GM18907 (cell line): ENCODE results near the gene AFP.
"Not testable (repeated sequence)": the region's sequence is repeated elsewhere in the genome, so short reads cannot be mapped to it uniquely, and the experiment has no call there.

Experiments used
- ATAC-seq: cut with Tn5 transposase; IDR thresholded peaks from one replicate; pipeline ENCODE4 v1.9.1; 2021; ENCODE audit warnings: mild to moderate bottlenecking, moderate library complexity; ENCODE audit not compliant: unreplicated experiment

Gene AFP

GRCh38 chr4:73435984-73436383 lies at the start of gene AFP:
Gene AFP, plus strand, starts transcription at chr4:73436221. Its CDS starts 42 bp downstream, at chr4:73436263.
- ATAC-seq: no peak

DNA sequence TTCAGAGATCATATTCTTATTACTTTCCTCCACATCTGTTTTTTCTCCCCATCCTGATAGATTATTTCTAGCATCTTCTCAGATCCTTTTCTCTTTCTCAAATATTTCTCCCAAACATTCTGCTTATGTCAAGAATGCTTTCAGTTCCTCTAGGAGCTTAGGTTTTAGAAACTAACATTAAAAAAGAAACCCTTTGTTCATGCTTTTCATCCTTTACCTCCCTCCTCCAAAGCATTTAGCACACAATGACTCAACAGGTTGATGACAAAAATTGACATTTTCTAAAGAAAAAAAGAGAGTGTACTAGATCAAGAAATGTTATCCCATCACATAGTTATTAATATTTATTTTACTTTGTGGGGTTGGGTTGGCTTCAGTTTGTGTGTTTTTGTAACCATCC lies 48.5 kb upstream of the AFP start:
- no peak for ATAC-seq

GRCh38 chr4:73388887-73389286 lies 47.1 kb upstream of the AFP start:
- no peak for ATAC-seq

GRCh38 chr4:73389663-73390062 lies 46.4 kb upstream of the AFP start:
- not testable (repeated sequence) for ATAC-seq

- no peak for ATAC-seq
These were observed 44.2 kb upstream of the AFP start for GRCh38 chr4:73391774-73392173.

DNA sequence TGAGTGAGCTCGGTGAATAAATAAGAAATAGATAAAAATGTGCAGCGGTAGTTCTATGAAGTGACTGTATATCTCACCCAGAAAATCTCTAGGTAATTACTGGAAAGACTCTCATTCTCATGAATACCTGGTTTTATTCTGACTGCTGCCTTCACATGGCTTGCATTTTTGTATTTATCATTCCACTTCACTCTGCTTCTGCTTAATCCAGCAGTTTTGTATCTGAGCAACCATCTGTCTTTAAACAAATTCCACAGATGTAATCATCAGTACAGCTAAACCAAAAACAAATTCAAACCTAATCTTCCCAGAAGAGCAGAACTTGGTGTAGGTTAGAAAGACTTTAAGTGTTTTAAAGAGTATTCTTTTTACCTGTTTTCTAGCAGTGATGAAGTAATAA lies 43.1 kb upstream of the AFP start:
- no peak for ATAC-seq

GRCh38 chr4:73396304-73396703 lies 39.7 kb upstream of the AFP start:
- no peak for ATAC-seq

- no peak for ATAC-seq
These were observed 38.7 kb upstream of the AFP start for GRCh38 chr4:73396993-73397972.

DNA sequence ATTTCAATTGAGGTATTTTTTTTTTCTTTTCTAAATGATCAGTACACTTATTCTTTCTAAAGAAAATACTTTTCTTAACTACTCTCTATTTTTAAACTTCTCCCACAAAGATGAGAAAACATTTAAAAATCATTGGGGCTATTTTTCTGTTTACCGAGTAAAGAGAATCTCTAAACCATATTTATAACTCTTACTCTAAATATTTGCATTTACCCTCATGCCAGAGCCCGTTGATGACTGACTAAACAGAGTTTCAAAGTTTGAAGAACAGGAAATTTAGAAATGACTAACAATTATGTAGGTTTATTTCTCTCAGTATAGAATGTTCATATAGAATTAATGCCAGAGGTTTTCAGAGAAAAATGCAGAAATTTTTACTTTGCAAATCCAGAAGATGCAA lies 34.6 kb upstream of the AFP start:
- no peak for ATAC-seq

DNA sequence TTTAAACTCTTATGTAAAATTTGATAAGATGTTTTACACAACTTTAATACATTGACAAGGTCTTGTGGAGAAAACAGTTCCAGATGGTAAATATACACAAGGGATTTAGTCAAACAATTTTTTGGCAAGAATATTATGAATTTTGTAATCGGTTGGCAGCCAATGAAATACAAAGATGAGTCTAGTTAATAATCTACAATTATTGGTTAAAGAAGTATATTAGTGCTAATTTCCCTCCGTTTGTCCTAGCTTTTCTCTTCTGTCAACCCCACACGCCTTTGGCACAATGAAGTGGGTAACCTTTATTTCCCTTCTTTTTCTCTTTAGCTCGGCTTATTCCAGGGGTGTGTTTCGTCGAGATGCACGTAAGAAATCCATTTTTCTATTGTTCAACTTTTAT lies 32.0 kb upstream of the AFP start, which contains the start of gene ALB:
ALB (plus strand) TSS at position 246 of the 400 bp plus-strand sequence; CDS start at position 287, 41 bp downstream.
- ATAC-seq: no peak

DNA sequence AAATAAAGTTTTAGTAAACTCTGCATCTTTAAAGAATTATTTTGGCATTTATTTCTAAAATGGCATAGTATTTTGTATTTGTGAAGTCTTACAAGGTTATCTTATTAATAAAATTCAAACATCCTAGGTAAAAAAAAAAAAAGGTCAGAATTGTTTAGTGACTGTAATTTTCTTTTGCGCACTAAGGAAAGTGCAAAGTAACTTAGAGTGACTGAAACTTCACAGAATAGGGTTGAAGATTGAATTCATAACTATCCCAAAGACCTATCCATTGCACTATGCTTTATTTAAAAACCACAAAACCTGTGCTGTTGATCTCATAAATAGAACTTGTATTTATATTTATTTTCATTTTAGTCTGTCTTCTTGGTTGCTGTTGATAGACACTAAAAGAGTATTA lies 31.6 kb upstream of the AFP start:
- ATAC-seq: no peak

GRCh38 chr4:73405138-73405537 lies 30.9 kb upstream of the AFP start:
- no peak for ATAC-seq

DNA sequence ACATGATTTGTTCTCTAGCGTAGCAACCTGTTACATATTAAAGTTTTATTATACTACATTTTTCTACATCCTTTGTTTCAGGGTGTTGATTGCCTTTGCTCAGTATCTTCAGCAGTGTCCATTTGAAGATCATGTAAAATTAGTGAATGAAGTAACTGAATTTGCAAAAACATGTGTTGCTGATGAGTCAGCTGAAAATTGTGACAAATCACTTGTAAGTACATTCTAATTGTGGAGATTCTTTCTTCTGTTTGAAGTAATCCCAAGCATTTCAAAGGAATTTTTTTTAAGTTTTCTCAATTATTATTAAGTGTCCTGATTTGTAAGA lies 29.5 kb upstream of the AFP start:
- ATAC-seq: no peak

DNA sequence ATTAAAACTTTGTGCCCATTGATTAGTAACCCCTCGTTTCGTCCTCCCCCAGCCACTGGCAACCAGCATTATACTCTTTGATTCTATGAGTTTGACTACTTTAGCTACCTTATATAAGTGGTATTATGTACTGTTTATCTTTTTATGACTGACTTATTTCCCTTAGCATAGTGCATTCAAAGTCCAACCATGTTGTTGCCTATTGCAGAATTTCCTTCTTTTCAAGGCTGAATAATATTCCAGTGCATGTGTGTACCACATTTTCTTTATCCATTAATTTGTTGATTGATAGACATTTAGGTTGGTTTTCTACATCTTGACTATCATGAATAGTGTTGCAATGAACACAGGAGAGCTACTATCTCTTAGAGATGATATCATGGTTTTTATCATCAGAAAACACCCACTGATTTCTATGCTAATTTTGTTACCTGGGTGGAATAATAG lies 28.8 kb upstream of the AFP start:
- ATAC-seq: no peak

DNA sequence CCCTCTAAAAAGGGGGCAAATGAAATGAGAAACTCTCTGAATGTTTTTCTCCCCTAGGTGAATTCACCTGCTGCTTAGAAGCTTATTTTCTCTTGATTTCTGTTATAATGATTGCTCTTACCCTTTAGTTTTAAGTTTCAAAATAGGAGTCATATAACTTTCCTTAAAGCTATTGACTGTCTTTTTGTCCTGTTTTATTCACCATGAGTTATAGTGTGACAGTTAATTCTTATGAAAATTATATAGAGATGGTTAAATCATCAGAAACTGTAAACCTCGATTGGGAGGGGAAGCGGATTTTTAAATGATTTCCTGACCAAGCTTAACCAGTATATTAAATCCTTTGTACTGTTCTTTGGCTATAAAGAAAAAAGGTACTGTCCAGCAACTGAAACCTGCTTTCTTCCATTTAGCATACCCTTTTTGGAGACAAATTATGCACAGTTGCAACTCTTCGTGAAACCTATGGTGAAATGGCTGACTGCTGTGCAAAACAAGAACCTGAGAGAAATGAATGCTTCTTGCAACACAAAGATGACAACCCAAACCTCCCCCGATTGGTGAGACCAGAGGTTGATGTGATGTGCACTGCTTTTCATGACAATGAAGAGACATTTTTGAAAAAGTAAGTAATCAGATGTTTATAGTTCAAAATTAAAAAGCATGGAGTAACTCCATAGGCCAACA lies 27.7 kb upstream of the AFP start:
- ATAC-seq: no peak

GRCh38 chr4:73409012-73409862 lies 26.8 kb upstream of the AFP start:
- no peak for ATAC-seq

DNA sequence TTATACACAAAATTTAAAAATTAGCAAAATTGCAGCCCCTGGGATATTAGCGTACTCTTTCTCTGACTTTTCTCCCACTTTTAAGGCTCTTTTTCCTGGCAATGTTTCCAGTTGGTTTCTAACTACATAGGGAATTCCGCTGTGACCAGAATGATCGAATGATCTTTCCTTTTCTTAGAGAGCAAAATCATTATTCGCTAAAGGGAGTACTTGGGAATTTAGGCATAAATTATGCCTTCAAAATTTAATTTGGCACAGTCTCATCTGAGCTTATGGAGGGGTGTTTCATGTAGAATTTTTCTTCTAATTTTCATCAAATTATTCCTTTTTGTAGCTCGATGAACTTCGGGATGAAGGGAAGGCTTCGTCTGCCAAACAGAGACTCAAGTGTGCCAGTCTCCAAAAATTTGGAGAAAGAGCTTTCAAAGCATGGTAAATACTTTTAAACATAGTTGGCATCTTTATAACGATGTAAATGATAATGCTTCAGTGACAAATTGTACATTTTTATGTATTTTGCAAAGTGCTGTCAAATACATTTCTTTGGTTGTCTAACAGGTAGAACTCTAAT lies 26.0 kb upstream of the AFP start:
- no peak for ATAC-seq

- no peak for ATAC-seq
These were observed 24.9 kb upstream of the AFP start for GRCh38 chr4:73410916-73411730.

DNA sequence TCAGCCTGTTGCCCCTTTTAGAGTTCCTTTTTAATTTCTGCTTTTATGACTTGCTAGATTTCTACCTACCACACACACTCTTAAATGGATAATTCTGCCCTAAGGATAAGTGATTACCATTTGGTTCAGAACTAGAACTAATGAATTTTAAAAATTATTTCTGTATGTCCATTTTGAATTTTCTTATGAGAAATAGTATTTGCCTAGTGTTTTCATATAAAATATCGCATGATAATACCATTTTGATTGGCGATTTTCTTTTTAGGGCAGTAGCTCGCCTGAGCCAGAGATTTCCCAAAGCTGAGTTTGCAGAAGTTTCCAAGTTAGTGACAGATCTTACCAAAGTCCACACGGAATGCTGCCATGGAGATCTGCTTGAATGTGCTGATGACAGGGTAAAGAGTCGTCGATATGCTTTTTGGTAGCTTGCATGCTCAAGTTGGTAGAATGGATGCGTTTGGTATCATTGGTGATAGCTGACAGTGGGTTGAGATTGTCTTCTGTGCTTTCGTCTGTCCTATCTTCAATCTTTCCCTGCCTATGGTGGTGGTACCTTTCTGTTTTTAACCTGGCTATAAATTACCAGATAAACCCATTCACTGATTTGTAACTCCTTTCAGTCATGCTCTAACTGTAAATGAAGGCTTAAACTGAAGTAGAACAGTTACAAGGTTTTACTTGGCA lies 24.1 kb upstream of the AFP start:
- ATAC-seq: no peak
